Measurements from ENCODE around the gene IL12RB2. TPM values are rescaled to one million over a fixed set of nuclear protein-coding genes. Genes with fewer than 3 reads are reported as not detected.

IL12RB2 gene
- total and polyA plus RNA-seq, 8 donors: 0.48 to 1.2 (median 0.69) TPM

- Histone ChIP-seq H3K27ac (no peak overlapping the region), H3K27me3 (no peaks in the 10 kb centered on the region), H3K36me3 (peaks cover 0 to 39% of the 10 kb centered on the region in 2 donors), H3K9me3 (no peaks in the 10 kb centered on the region), H3K4me1 (peaks cover 11 to 43% of the 10 kb centered on the region in 2 donors), H3K4me3 (peak overlapping the region; percentile 89 to 93)
- TF ChIP-seq CTCF (IDR thresholded peaks at IDR 0.05): no peak
- DNase-seq (no peak), ATAC-seq (no peak)
- intact Hi-C loops (cut with DNase I): no loop called here
These were observed 119.8 kb downstream of the IL12RB2 start for GRCh38 chr1:67427465-67427864.

GRCh38 chr1:67427947-67428346 lies 120.3 kb downstream of the IL12RB2 start:
- TF ChIP-seq CTCF (IDR thresholded peaks at IDR 0.05): no peak
- no peak for ATAC-seq
- intact Hi-C loops (cut with DNase I): no loop called here

GRCh38 chr1:67429011-67429527 lies 121.4 kb downstream of the IL12RB2 start:
- ATAC-seq (no peak), DNase-seq (peak in 1 of 4 donors; percentile 20)
- H3K9me3 ChIP-seq: no peaks in the 10 kb centered on the region
- H3K4me1 ChIP-seq: peaks cover 11 to 43% of the 10 kb centered on the region in 2 donors
- H3K27ac ChIP-seq: peak overlapping the region; percentile 86 to 91
- peaks cover 0 to 23% of the 10 kb centered on the region in 2 donors for H3K36me3 ChIP-seq
- no peaks in the 10 kb centered on the region for H3K27me3 ChIP-seq
- H3K4me3 ChIP-seq: peak overlapping the region; percentile 89 to 93
- intact Hi-C loops (cut with DNase I): no loop called here
- no peak for TF ChIP-seq CTCF (IDR thresholded peaks at IDR 0.05)

More at GRCh38 chr1:67427947-67428346, 120.3 kb downstream of the IL12RB2 start:
- peaks cover 11 to 43% of the 10 kb centered on the region in 2 donors for H3K4me1 ChIP-seq
- no peaks in the 10 kb centered on the region for H3K27me3 ChIP-seq
- H3K27ac ChIP-seq: no peak overlapping the region
- no peaks in the 10 kb centered on the region for H3K9me3 ChIP-seq
- H3K36me3 ChIP-seq: peaks cover 0 to 34% of the 10 kb centered on the region in 2 donors
- DNase-seq: no peak
- peak overlapping the region; percentile 89 to 93 for H3K4me3 ChIP-seq

GRCh38 chr1:67429528-67430357 lies 122.1 kb downstream of the IL12RB2 start:
- Histone ChIP-seq H3K27ac (peak overlapping the region; percentile 86 to 91), H3K4me3 (peak overlapping the region; percentile 89 to 93), H3K9me3 (no peaks in the 10 kb centered on the region), H3K36me3 (peaks cover 0 to 16% of the 10 kb centered on the region in 2 donors), H3K4me1 (peaks cover 11 to 43% of the 10 kb centered on the region in 2 donors), H3K27me3 (no peaks in the 10 kb centered on the region)
- DNase-seq (peak in 2 of 4 donors; percentile 18 to 84), ATAC-seq (peak; percentile 13)
- no peak for TF ChIP-seq CTCF (IDR thresholded peaks at IDR 0.05)
- intact Hi-C loops (cut with DNase I): no loop called here
